Measurements from ENCODE around the gene ANKRD29. TPM values are rescaled to one million over a fixed set of nuclear protein-coding genes. Genes with fewer than 3 reads are reported as not detected.
"Not testable (repeated sequence)": the region's sequence is repeated elsewhere in the genome, so short reads cannot be mapped to it uniquely, and the experiment has no call there.

Gene ANKRD29
- polyA plus RNA-seq, 1 donor from 2014 or later = not detected

DNA sequence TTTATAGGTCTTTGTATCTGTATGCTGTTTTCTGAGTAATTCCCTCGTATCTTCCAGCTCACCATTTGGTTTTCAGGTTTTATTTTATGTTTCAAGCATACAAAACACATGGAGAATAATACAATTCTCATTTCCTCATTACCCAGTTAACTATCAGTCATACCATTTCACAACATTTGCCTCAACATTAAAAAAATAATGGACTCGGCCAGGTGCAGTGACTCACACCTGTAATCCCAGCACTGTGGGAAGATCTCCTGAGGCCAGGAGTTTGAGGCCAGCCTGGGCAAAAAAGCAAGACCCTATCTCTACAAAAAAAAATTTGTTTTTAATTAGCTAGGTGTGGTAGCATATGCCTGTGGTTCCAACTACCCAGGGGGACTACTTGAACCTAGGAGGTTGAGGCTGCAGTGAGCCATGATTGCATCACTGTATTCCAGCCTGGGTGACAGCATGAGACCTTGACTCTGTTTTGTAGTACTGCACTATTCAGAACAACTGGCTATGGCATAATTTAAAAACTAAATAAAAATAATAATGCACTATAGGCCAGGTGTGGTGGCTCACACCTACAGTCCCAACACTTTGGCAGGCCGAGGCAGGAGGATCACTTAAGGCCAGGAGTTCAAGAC is 96.7 kb downstream of the ANKRD29 start:
- no peaks in the 10 kb centered on the region for H3K4me1 Mint-ChIP-seq
- no peaks in the 10 kb centered on the region for H3K27me3 Mint-ChIP-seq
- H3K4me3 Mint-ChIP-seq = no peak overlapping the region
- H3K27ac Mint-ChIP-seq = peak overlapping the region in 1 of 3 donors; percentile 89
- no peaks in the 10 kb centered on the region for H3K9me3 Mint-ChIP-seq
- H3K36me3 Mint-ChIP-seq = peaks cover 12% of the 10 kb centered on the region

DNA sequence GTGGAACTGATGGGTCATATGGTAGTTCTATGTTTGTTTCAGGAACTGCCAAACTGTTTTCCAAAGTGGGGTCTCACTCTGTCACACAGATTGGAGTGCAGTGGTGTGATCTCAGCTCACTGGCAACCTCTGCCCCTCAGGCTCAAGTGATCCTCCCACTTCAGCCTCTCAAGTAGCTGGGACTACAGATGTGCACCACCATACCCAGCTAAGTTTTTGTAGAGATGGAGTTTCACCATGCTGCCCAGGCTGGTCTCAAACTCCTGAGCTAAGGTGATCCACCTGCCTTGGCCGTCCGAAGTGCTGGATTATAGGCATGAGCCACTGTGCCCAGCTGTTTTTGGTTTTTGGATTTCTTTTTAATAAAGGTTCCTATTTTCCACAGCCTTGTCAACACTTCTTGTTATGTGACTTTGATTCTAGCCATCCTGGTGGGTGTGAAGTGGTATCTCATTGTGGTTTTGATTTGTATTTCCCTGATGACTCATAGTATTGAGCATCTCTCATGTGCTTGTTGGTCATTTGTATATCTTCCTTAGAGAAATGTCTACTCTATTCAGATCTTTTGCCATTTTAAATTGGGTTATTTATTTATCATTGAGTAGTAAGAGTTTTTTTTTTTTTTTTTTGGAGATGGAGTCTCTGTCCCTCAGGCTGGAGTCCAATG is 99.2 kb downstream of the ANKRD29 start:
- Mint-ChIP-seq H3K27ac (peak overlapping the region in 1 of 3 donors; percentile 58), H3K4me1 (no peaks in the 10 kb centered on the region), H3K27me3 (no peaks in the 10 kb centered on the region), H3K4me3 (no peak overlapping the region), H3K36me3 (peaks cover 12% of the 10 kb centered on the region), H3K9me3 (no peaks in the 10 kb centered on the region)

DNA sequence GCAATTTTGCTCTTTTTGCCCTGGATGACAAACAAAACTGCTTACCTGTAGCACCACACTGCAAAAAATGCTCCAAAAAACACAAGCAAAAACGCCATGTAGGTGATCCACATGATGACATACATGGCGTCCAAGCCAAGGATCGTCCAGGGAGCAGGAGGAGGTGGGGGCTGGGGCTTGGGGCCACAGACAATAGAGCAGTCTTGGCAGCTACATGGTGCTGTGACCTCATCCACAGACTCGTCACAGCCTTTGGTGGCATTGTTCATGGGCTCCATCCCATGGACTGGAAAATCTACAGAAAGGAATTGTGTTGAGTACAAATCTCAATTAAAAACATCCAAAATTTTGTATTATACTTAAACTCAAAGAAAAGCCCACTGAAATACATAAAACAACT is 102.5 kb downstream of the ANKRD29 start:
- no peaks in the 10 kb centered on the region for H3K9me3 Mint-ChIP-seq
- no peak overlapping the region for H3K27ac Mint-ChIP-seq
- H3K4me1 Mint-ChIP-seq = no peaks in the 10 kb centered on the region
- H3K36me3 Mint-ChIP-seq = peaks cover 10% of the 10 kb centered on the region
- H3K27me3 Mint-ChIP-seq = no peaks in the 10 kb centered on the region
- no peak overlapping the region for H3K4me3 Mint-ChIP-seq

DNA sequence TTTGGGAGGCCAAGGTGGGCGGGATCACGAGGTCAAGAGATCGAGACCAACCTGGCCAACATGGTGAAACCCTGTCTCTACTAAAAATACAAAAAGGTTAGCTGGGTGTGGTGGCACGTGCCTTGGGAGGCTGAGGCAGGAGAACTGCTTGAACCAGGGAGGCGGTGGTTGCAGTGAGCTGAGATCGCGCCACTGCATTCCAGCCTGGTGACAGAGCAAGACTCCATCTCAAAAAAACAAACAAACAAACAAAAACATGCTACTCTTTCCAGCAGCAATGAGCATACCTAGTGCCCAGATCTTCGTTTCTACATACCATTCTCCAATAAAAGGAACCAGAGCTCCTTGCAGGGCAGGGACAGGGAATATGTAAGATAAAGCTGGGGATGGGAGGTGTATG is 105.2 kb downstream of the ANKRD29 start:
- H3K9me3 Mint-ChIP-seq, H3K27me3 Mint-ChIP-seq, H3K4me3 Mint-ChIP-seq, H3K4me1 Mint-ChIP-seq: not testable (repeated sequence)
- Mint-ChIP-seq H3K27ac (peak overlapping the region in 1 of 3 donors; percentile 6), H3K36me3 (peaks cover 13% of the 10 kb centered on the region)

DNA sequence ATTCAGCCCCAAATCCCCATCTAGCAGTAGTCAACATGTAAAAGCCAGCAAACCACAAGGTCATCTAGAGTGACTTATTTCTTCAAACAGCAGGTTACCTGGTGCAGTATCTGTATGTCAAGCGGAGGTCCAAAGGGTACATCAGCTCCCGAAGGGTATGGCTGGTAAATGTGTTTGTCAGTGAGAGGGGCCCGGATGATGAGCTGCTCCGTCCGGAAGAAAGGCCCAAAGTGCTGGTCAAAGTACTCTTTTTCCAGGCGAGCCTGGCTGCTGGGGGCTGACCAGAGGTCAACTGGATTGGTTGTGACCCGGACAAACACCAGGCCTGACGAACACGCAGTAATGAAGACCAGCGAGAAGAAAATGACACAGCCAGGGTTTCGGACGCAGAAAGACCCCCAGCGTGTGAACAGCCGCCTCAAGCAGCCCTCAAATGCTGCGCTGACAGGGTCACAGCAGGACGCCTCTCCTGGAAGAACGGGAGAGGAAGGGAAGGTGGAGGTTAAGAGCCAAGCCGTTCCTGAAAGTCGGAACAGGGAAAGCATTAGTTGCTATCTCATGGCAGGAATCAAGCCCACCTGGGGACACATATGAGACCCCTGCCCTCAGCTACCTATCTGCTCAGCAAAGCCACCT is 106.4 kb downstream of the ANKRD29 start:
- H3K4me3 Mint-ChIP-seq = no peak overlapping the region
- H3K27ac Mint-ChIP-seq = no peak overlapping the region

DNA sequence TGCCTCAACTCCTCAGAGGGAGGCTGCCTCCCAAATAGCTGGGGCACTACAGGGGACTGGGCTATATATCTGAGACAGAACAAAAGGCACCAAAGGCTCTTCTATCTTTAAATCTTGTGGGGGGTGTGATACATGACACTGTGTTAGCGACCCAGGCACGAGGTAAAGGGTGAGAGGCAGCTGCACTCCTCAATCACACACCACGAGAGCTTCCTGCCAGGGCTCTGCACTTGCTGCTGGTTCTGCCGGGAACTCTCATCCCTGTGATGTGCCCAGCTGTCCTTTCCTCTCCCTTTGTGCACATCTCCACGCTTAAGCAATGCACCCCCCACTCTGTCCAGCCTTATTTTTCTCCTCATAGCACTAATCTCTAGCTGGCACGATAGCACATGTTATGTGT is 108.8 kb downstream of the ANKRD29 start:
- peaks cover 14% of the 10 kb centered on the region for H3K36me3 Mint-ChIP-seq
- H3K4me1 Mint-ChIP-seq = no peaks in the 10 kb centered on the region
- H3K4me3 Mint-ChIP-seq = no peak overlapping the region

More for the DNA sequence above, 106.4 kb downstream of the ANKRD29 start:
- H3K36me3 Mint-ChIP-seq = peaks cover 12% of the 10 kb centered on the region
- H3K4me1 Mint-ChIP-seq = no peaks in the 10 kb centered on the region
- no peaks in the 10 kb centered on the region for H3K27me3 Mint-ChIP-seq
- no peaks in the 10 kb centered on the region for H3K9me3 Mint-ChIP-seq

DNA sequence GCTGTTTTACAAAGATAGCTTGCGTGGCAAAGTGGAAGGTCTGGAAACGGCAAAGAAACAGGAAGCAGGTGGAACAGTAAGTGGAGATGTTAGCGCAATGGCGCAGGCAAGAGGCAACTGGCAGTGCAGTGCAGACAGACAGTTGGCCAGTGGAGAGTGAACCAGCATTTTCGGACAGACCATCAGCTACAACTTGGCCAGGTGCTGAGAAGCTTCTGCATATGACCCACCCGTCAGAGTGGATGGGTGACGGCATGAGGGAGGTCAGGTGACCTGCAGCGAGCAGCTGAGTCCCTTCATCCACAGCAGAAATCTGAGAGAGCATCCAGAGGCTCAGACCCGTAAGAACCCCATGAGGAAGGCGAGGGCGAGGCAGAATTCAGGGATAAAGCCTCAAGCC is 110.2 kb downstream of the ANKRD29 start:
- Mint-ChIP-seq H3K36me3 (peaks cover 12% of the 10 kb centered on the region), H3K27ac (peak overlapping the region in 1 of 3 donors; percentile 31), H3K27me3 (no peaks in the 10 kb centered on the region), H3K4me3 (no peak overlapping the region), H3K4me1 (no peaks in the 10 kb centered on the region), H3K9me3 (no peaks in the 10 kb centered on the region)

More for the DNA sequence above, 108.8 kb downstream of the ANKRD29 start:
- Mint-ChIP-seq H3K27me3 (no peaks in the 10 kb centered on the region), H3K9me3 (no peaks in the 10 kb centered on the region), H3K27ac (no peak overlapping the region)

DNA sequence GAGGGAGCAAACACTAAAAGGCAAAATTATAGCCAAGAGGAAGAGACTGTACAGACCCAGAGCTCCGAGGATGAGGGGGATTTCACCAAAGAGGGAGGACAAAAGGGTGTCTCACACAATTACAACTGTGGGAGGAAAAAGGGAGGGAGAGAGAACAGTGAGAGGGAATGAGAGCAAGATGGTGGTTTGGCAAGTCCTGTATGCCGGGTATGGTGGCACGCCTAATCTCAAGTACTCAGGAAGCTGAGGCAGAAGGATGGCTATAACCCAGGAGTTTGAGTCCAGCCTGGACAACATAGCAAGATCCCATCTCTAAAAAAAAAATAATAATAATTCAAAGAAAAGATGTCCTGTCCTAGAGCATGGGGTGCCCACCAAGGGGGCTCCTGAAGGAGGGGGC is 110.7 kb downstream of the ANKRD29 start:
- Mint-ChIP-seq H3K27ac (peak overlapping the region in 2 of 3 donors; percentile 31 to 53), H3K36me3 (peaks cover 14% of the 10 kb centered on the region), H3K4me3 (no peak overlapping the region), H3K27me3 (no peaks in the 10 kb centered on the region), H3K4me1 (no peaks in the 10 kb centered on the region), H3K9me3 (no peaks in the 10 kb centered on the region)

DNA sequence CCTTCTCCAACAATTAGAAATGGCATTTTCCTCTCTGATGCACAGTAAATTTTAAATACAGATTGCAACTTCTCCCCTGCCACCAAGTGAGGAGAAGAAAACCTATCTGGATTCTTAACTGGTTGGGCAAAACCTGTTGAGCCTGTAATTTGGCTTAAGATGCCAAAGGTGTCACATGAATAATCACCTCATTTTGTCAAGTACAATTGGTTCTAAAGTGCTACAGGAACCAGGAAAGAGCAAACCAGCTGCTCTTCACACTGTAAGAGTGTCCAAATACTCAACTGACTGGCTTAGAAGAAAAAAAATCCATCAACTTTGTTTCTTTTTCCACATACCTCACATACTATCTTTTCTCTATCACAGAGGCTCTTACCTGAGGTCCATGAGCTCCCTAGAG is 111.8 kb downstream of the ANKRD29 start:
- Mint-ChIP-seq H3K4me1 (no peaks in the 10 kb centered on the region), H3K4me3 (no peak overlapping the region), H3K36me3 (peaks cover 14% of the 10 kb centered on the region), H3K27ac (no peak overlapping the region), H3K27me3 (no peaks in the 10 kb centered on the region), H3K9me3 (no peaks in the 10 kb centered on the region)

Other genes with a start within 250 kb of the ANKRD29 start
- gene RIOK3, start 209.6 kb downstream of the ANKRD29 start, polyA plus RNA-seq = 42.0 TPM
- 73.0 TPM for gene RMC1, start 159.4 kb downstream of the ANKRD29 start, polyA plus RNA-seq
- 10.7 TPM for gene NPC1, start 76.4 kb downstream of the ANKRD29 start, polyA plus RNA-seq
- not detected for gene LAMA3, start 26.5 kb upstream of the ANKRD29 start, polyA plus RNA-seq